HepG2 (cell line): Measurements from ENCODE around the gene LYSMD2. TPM values are rescaled to one million over a fixed set of nuclear protein-coding genes. Genes with fewer than 3 reads are reported as not detected.
A peak's percentile ranks its signal among the peaks of the same experiment; 100 is the strongest.

ENCODE experiments used
- DBP ChIP-seq: sonication (generic); formaldehyde crosslinking; IDR thresholded peaks from 2 replicates; pipeline ENCODE4 v1.4.0; 2020; ENCODE audit warnings: missing genetic modification reagents; ENCODE audit errors: not compliant biosample characterization
- FOXM1 ChIP-seq: sonication (generic); formaldehyde crosslinking; IDR thresholded peaks from 2 replicates; pipeline ENCODE4 v1.5.0; 2020; ENCODE audit warnings: missing genetic modification reagents
- MYPOP ChIP-seq: sonication (generic); formaldehyde crosslinking; IDR thresholded peaks from 2 replicates; pipeline ENCODE4 v1.8.1; 2023; ENCODE audit warnings: mild to moderate bottlenecking, moderate library complexity, missing genetic modification reagents
- NRL ChIP-seq: sonication (generic); formaldehyde crosslinking; IDR thresholded peaks from 2 replicates; pipeline ENCODE4 v1.5.0; 2020; ENCODE audit warnings: missing genetic modification reagents, mild to moderate bottlenecking, moderate library complexity, borderline replicate concordance
- SKIL ChIP-seq: sonication (generic); formaldehyde crosslinking; IDR thresholded peaks from 2 replicates; pipeline ENCODE4 v1.8.0; 2022; ENCODE audit warnings: missing genetic modification reagents, mild to moderate bottlenecking, moderate library complexity, borderline replicate concordance
- TFE3 ChIP-seq: IDR thresholded peaks from 2 replicates; pipeline ENCODE4 v1.6.1; 2016
- ZBTB43 ChIP-seq: sonication (generic); formaldehyde crosslinking; conservative IDR thresholded peaks from 2 replicates; pipeline ENCODE4 v1.4.0; 2020; ENCODE audit warnings: missing genetic modification reagents
- ZFP37 ChIP-seq: sonication (generic); formaldehyde crosslinking; IDR thresholded peaks from 2 replicates; pipeline ENCODE4 v1.4.0; 2020; ENCODE audit warnings: missing genetic modification reagents, borderline replicate concordance
- ZNF670 ChIP-seq: sonication (generic); formaldehyde crosslinking; IDR thresholded peaks from 2 replicates; pipeline ENCODE4 v1.8.0; 2022; ENCODE audit warnings: mild to moderate bottlenecking, missing genetic modification reagents, borderline replicate concordance
- ZNF7 ChIP-seq: IDR thresholded peaks from 2 replicates; pipeline ENCODE4 v1.6.1; 2016; ENCODE audit warnings: missing biosample characterization, missing genetic modification reagents
- polyA plus RNA-seq, 8 experiments: library from polyadenylated mRNA; depleted of rRNA in 3 of 8; stranded (reverse) in 7 of 8; unstranded in 1 of 8; fragments of >200 nt; fragmentation: Illumina TruSeq in 4 of 8; extraction: Trizol in 4 of 8; gene quantifications; 2 replicates each; pipeline versions ENCODE4 v1.2.1 to v1.2.3, GENCODE V29; 2011 to 2016; ENCODE audit warnings: low read depth in 4 of 8, missing spikeins in 1 of 8, mixed read lengths in 1 of 8; ENCODE audit not compliant: insufficient read depth in 1 of 8
- total RNA-seq, 5 experiments: library from RNA; depleted of rRNA; stranded (reverse); fragments of >200 nt; fragmentation: Illumina TruSeq; extraction: Trizol; gene quantifications; 2 replicates each; pipeline ENCODE4 v1.2.3, GENCODE V29; 2016; ENCODE audit warnings: low read depth in 1 of 5
- TF ChIP-seq, protein P1 (sequence below): sonication (generic); formaldehyde crosslinking; IDR thresholded peaks from 2 replicates; pipeline ENCODE4 v1.4.0; 2020; ENCODE audit warnings: missing genetic modification reagents
- TF ChIP-seq, protein P2 (sequence below): sonication (generic); formaldehyde crosslinking; IDR thresholded peaks from 2 replicates; pipeline ENCODE4 v1.4.0; 2020; ENCODE audit warnings: missing genetic modification reagents, borderline replicate concordance

Gene LYSMD2
- total and polyA plus RNA-seq, 2 of the 13 experiments (the other 11 are each of a cell fraction or from before 2014, with no cell fraction given) = 0.05 to 0.27 TPM

GRCh38 chr15:51681303-51681963 is 56.0 kb downstream of the LYSMD2 start, which contains the start of gene SCG3 (continued):
- TF ChIP-seq, protein P1, sequence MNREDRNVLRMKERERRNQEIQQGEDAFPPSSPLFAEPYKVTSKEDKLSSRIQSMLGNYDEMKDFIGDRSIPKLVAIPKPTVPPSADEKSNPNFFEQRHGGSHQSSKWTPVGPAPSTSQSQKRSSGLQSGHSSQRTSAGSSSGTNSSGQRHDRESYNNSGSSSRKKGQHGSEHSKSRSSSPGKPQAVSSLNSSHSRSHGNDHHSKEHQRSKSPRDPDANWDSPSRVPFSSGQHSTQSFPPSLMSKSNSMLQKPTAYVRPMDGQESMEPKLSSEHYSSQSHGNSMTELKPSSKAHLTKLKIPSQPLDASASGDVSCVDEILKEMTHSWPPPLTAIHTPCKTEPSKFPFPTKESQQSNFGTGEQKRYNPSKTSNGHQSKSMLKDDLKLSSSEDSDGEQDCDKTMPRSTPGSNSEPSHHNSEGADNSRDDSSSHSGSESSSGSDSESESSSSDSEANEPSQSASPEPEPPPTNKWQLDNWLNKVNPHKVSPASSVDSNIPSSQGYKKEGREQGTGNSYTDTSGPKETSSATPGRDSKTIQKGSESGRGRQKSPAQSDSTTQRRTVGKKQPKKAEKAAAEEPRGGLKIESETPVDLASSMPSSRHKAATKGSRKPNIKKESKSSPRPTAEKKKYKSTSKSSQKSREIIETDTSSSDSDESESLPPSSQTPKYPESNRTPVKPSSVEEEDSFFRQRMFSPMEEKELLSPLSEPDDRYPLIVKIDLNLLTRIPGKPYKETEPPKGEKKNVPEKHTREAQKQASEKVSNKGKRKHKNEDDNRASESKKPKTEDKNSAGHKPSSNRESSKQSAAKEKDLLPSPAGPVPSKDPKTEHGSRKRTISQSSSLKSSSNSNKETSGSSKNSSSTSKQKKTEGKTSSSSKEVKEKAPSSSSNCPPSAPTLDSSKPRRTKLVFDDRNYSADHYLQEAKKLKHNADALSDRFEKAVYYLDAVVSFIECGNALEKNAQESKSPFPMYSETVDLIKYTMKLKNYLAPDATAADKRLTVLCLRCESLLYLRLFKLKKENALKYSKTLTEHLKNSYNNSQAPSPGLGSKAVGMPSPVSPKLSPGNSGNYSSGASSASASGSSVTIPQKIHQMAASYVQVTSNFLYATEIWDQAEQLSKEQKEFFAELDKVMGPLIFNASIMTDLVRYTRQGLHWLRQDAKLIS (CRISPR knock-in tag) = no peak
- TF ChIP-seq ZBTB43 (CRISPR knock-in tag) = peak; percentile 80
- 0 out of 2 replicates have a peak, but pooled peaks have one; percentile 35 for TF ChIP-seq ZNF7 (CRISPR knock-in tag)
- TF ChIP-seq DBP = peak; percentile 83
- TF ChIP-seq ZFP37 = peak; percentile 84; the same call in 1 of the 2 replicates
- peak; percentile 58; the same call in 1 of the 2 replicates for TF ChIP-seq TFE3
- 0 out of 2 replicates have a peak, but pooled peaks have one; percentile 39 for TF ChIP-seq MYPOP (CRISPR knock-in tag)
- no peak for TF ChIP-seq FOXM1
- TF ChIP-seq ZNF670 (CRISPR knock-in tag) = no peak
- TF ChIP-seq, protein P2, sequence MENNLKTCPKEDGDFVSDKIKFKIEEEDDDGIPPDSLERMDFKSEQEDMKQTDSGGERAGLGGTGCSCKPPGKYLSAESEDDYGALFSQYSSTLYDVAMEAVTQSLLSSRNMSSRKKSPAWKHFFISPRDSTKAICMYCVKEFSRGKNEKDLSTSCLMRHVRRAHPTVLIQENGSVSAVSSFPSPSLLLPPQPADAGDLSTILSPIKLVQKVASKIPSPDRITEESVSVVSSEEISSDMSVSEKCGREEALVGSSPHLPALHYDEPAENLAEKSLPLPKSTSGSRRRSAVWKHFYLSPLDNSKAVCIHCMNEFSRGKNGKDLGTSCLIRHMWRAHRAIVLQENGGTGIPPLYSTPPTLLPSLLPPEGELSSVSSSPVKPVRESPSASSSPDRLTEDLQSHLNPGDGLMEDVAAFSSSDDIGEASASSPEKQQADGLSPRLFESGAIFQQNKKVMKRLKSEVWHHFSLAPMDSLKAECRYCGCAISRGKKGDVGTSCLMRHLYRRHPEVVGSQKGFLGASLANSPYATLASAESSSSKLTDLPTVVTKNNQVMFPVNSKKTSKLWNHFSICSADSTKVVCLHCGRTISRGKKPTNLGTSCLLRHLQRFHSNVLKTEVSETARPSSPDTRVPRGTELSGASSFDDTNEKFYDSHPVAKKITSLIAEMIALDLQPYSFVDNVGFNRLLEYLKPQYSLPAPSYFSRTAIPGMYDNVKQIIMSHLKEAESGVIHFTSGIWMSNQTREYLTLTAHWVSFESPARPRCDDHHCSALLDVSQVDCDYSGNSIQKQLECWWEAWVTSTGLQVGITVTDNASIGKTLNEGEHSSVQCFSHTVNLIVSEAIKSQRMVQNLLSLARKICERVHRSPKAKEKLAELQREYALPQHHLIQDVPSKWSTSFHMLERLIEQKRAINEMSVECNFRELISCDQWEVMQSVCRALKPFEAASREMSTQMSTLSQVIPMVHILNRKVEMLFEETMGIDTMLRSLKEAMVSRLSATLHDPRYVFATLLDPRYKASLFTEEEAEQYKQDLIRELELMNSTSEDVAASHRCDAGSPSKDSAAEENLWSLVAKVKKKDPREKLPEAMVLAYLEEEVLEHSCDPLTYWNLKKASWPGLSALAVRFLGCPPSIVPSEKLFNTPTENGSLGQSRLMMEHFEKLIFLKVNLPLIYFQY = 0 out of 2 replicates have a peak, but pooled peaks have one; percentile 78
- 0 out of 2 replicates have a peak, but pooled peaks have one; percentile 34 for TF ChIP-seq NRL
- no peak for TF ChIP-seq SKIL (CRISPR knock-in tag)
